Small intestine (tissue), 7 donors: ENCODE data around the gene LRMDA. TPM values are rescaled to one million over a fixed set of nuclear protein-coding genes. Genes with fewer than 3 reads are reported as not detected.

ENCODE experiments used
- DNase-seq, 2 donors: peaks; one replicate each; pipeline versions ENCODE4 v3.0.0 to v3.0.0-alpha.2; 2013
- FAIRE-seq: peaks from 2 replicates; lab custom pipeline; 2012; peaks lifted over from hg19 to GRCh38; lab: Jason Lieb, UNC
- H3K27ac ChIP-seq, 3 donors: one replicate each; pipeline ENCODE4 v1.5.1; 2013; ENCODE audit warnings: low read length in 2 of 3, mild to moderate bottlenecking in 2 of 3, control low read depth in 1 of 3, inconsistent platforms in 1 of 3, low read depth in 1 of 3, moderate library complexity in 1 of 3
- H3K27me3 ChIP-seq, 3 donors: one replicate each; pipeline ENCODE4 v1.6.1; 2013; ENCODE audit warnings: low read length in 3 of 3, inconsistent platforms in 1 of 3; ENCODE audit not compliant: control insufficient read depth in 3 of 3, insufficient read depth in 3 of 3
- H3K36me3 ChIP-seq, 3 donors: one replicate each; pipeline ENCODE4 v1.6.1; 2013; ENCODE audit warnings: low read length in 3 of 3, inconsistent platforms in 1 of 3, low read depth in 1 of 3, mild to moderate bottlenecking in 1 of 3, moderate library complexity in 1 of 3; ENCODE audit not compliant: control insufficient read depth in 3 of 3, insufficient read depth in 2 of 3
- H3K4me1 ChIP-seq, 3 donors: one replicate each; pipeline ENCODE4 v1.6.1; 2013; ENCODE audit warnings: low read length in 2 of 3, inconsistent platforms in 1 of 3, low read depth in 1 of 3, mild to moderate bottlenecking in 1 of 3, moderate library complexity in 1 of 3; ENCODE audit not compliant: control insufficient read depth in 3 of 3, insufficient read depth in 2 of 3
- H3K4me3 ChIP-seq, 3 donors: one replicate each; pipeline ENCODE4 v1.5.1; 2013; ENCODE audit warnings: low read length in 3 of 3, control low read depth in 1 of 3, inconsistent platforms in 1 of 3, low read depth in 1 of 3, mild to moderate bottlenecking in 1 of 3, moderate library complexity in 1 of 3
- H3K9me3 ChIP-seq, 2 donors: one replicate each; pipeline ENCODE4 v1.6.1; 2013; ENCODE audit warnings: low read depth in 1 of 2, low read length in 1 of 2; ENCODE audit not compliant: control insufficient read depth in 2 of 2, insufficient read depth in 1 of 2
- WGBS, 3 donors: extraction: QIAGEN DNeasy Blood & Tissue Kit; methylation state at CpG; one replicate each; pipeline ENCODE4 v1.1.7; 2013; 5-methylcytosine and 5-hydroxymethylcytosine counted together
- polyA plus RNA-seq, 4 donors: library from polyadenylated mRNA; stranded (reverse) in 3 of 4; unstranded in 1 of 4; fragments of 200-250 nt in 3 of 4; fragments of 120-200 nt in 1 of 4; gene quantifications; one replicate each; pipeline versions ENCODE4 v1.2.1 to v1.2.3, GENCODE V29; 2013
- donor health status: healthy with polysubstance abuse.
- donor health status: control.
- donor health status: control.
- donor health status: Bipolar disorder and iron deficiency.
- donor health status: healthy.

Gene LRMDA
- polyA plus RNA-seq, 4 donors = 5.6 to 16.2 (median 6.0) TPM; not detected in 1

- H3K27ac ChIP-seq = no peak overlapping the region
- H3K4me3 ChIP-seq = no peak overlapping the region
- no peaks in the 10 kb centered on the region for H3K27me3 ChIP-seq
- no peaks in the 10 kb centered on the region for H3K9me3 ChIP-seq
- no peaks in the 10 kb centered on the region for H3K36me3 ChIP-seq
- DNase-seq (no peak), FAIRE-seq (no peak)
- no peaks in the 10 kb centered on the region for H3K4me1 ChIP-seq
- WGBS, 3 donors = 59 to 86% (median 73%) methylated on average over 4 of the region's 4 CpGs
These were observed 540.2 kb downstream of the LRMDA start for GRCh38 chr10:75971402-75972211.

DNA sequence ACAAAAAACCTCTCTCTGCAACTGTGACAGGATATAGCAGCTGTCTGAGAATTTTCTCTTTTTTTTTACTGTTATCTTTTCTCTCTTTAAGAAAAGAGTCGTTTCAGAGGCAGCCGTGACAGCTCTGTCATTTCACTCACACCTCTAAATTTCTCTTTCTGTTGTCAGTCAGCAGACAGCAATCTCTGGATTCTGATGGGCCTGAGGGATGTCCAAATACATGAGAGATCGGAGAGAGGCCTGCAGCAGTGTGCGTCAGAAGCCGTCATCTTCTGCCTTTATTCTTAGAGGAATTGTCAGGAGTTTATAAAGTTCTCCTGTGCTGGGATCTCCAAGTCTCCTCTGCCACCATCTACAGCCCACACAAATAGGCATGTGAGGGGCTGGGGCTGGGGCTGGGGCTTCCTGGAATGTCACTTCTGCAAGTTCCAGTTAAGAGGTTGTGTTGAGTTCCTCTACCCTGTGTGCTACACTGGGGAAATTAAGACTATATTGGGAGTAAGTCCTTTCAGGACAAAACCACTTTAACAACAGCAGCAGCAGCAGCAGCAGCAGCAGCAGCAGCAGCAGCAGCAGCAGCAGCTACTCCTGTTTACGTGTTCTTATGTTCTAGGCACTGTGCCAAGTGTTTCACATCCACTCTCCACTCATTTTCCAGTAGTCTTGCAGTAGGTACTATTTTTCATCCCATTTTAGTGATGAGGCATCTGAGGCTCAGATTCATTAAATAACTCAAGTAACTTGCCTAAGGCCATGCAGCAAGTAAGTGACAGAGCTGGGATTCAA is 541.3 kb downstream of the LRMDA start:
- FAIRE-seq (no peak), DNase-seq (peak in 1 of 2 donors; percentile 27)
- 66 to 71% (median 67%) methylated on average over 6 of the region's 6 CpGs for WGBS, 3 donors
- H3K36me3 ChIP-seq = no peaks in the 10 kb centered on the region
- no peaks in the 10 kb centered on the region for H3K9me3 ChIP-seq
- H3K4me3 ChIP-seq = no peak overlapping the region
- no peaks in the 10 kb centered on the region for H3K27me3 ChIP-seq
- no peaks in the 10 kb centered on the region for H3K4me1 ChIP-seq
- H3K27ac ChIP-seq = peak overlapping the region in 1 of 3 donors; percentile 52

GRCh38 chr10:75974080-75974479 is 542.7 kb downstream of the LRMDA start:
- Histone ChIP-seq H3K27ac (no peak overlapping the region), H3K4me1 (no peaks in the 10 kb centered on the region), H3K27me3 (no peaks in the 10 kb centered on the region), H3K36me3 (no peaks in the 10 kb centered on the region), H3K9me3 (no peaks in the 10 kb centered on the region), H3K4me3 (no peak overlapping the region)
- DNase-seq (no peak), FAIRE-seq (no peak)

DNA sequence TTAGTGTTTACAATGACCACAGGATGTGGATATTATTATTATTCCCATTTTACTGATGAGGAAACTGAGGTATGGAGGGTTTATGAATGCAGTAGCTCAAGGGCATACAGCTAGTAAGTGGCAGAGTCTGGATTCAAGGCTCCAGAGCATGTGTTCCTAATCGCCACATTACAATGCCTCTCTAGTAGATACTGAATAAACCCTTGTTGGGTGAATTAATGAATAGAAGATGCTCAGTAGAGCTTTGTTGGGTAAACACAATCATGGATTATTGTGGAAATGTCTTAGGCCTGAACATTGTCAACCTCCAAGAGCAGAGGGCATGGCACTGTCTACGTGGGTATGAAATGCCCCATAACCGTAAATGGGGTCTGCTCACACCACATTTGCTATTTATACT is 545.3 kb downstream of the LRMDA start:
- DNase-seq = no peak
- WGBS, 3 donors = 83 to 90% (median 86%) methylated on average over 3 of the region's 3 CpGs
- Histone ChIP-seq H3K4me3 (no peak overlapping the region), H3K27ac (no peak overlapping the region), H3K9me3 (no peaks in the 10 kb centered on the region), H3K36me3 (no peaks in the 10 kb centered on the region), H3K27me3 (no peaks in the 10 kb centered on the region), H3K4me1 (no peaks in the 10 kb centered on the region)
- no peak for FAIRE-seq

DNA sequence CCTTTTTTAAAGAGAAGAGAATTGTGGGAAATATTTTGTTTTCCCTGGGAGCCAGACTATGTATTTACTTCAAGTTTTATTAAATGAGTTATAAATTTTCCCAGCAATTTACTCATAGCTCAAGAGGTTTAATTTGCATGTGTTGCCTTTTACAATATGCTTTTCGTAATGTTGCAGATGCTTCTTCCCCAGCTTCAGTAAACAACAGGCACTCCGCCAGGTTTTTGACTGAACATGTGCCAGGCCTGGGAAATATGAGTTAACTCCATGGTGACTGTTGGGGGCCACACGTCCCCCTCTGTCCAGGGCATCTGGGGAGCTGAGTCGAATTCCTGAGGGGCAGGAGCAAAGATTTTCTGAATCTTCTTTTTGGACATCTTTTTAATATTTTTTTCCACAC is 545.7 kb downstream of the LRMDA start:
- FAIRE-seq = no peak
- WGBS, 3 donors = 53 to 60% (median 58%) methylated on average over 4 of the region's 4 CpGs
- Histone ChIP-seq H3K27ac (no peak overlapping the region), H3K4me1 (no peaks in the 10 kb centered on the region), H3K27me3 (no peaks in the 10 kb centered on the region), H3K36me3 (no peaks in the 10 kb centered on the region), H3K9me3 (no peaks in the 10 kb centered on the region), H3K4me3 (no peak overlapping the region)
- peak in 1 of 2 donors; percentile 19 for DNase-seq

- H3K36me3 ChIP-seq = no peaks in the 10 kb centered on the region
- H3K27ac ChIP-seq = no peak overlapping the region
- FAIRE-seq = no peak
- no peaks in the 10 kb centered on the region for H3K9me3 ChIP-seq
- 79 to 80% (median 79%) methylated on average over 4 of the region's 4 CpGs for WGBS, 3 donors
- H3K27me3 ChIP-seq = no peaks in the 10 kb centered on the region
- H3K4me1 ChIP-seq = no peaks in the 10 kb centered on the region
- no peak for DNase-seq
- no peak overlapping the region for H3K4me3 ChIP-seq
These were observed 546.8 kb downstream of the LRMDA start for GRCh38 chr10:75978213-75978612.

GRCh38 chr10:75980419-75981002 is 549.1 kb downstream of the LRMDA start:
- WGBS, 3 donors = 82 to 91% (median 88%) methylated on average over 6 of the region's 6 CpGs
- H3K36me3 ChIP-seq = no peaks in the 10 kb centered on the region
- no peaks in the 10 kb centered on the region for H3K27me3 ChIP-seq

DNA sequence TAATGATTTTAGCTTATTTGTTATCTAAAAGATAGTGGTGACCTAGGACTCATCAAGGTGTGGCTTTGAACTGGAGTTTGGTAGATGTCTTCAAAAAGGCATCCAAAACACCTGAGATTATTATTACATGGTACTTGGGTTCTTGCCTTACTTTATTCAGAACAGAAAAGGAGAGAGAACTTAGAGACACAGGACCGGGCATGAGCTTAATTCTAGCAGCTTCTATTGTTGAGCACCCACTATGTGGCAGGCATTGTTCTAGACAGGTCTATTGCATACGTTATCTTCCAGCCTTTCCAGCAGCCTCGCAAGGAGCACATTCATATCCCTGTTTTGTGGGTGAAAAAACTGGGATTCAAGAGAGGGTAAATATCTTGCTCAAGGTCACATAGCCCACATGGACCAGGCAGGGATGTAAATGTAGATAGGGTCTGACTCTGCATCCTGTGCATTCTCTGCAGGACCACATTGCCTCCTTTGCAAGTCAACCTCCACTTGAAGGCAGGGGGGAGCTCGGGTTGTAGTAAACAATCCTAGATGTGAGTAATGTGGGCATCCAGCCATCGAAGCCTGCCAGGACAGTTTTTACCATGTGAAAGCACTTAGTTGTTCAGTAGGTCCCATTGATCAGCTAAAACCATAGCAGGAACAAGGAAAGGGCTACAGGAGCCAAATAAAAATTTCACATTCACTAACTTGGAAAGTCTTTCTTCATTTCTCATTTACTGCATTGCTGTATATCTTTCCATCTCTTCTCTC is 551.4 kb downstream of the LRMDA start:
- DNase-seq (no peak), FAIRE-seq (no peak)
- H3K9me3 ChIP-seq = no peaks in the 10 kb centered on the region
- WGBS, 3 donors = 74 to 82% (median 79%) methylated on average over 5 of the region's 5 CpGs
- no peaks in the 10 kb centered on the region for H3K27me3 ChIP-seq
- no peaks in the 10 kb centered on the region for H3K36me3 ChIP-seq
- no peaks in the 10 kb centered on the region for H3K4me1 ChIP-seq
- no peak overlapping the region for H3K4me3 ChIP-seq
- no peak overlapping the region for H3K27ac ChIP-seq

More at GRCh38 chr10:75980419-75981002, 549.1 kb downstream of the LRMDA start:
- H3K27ac ChIP-seq = no peak overlapping the region
- no peaks in the 10 kb centered on the region for H3K4me1 ChIP-seq
- no peak for DNase-seq
- H3K9me3 ChIP-seq = no peaks in the 10 kb centered on the region
- FAIRE-seq = no peak
- no peak overlapping the region for H3K4me3 ChIP-seq
